Kidney tubule cell (primary cell): ENCODE data around the gene C1orf122.

ENCODE experiments used
- DNase-seq: peaks from one replicate; pipeline ENCODE4 v3.0.0-alpha.2; 2018; ENCODE audit warnings: low spot score

Gene C1orf122

DNA sequence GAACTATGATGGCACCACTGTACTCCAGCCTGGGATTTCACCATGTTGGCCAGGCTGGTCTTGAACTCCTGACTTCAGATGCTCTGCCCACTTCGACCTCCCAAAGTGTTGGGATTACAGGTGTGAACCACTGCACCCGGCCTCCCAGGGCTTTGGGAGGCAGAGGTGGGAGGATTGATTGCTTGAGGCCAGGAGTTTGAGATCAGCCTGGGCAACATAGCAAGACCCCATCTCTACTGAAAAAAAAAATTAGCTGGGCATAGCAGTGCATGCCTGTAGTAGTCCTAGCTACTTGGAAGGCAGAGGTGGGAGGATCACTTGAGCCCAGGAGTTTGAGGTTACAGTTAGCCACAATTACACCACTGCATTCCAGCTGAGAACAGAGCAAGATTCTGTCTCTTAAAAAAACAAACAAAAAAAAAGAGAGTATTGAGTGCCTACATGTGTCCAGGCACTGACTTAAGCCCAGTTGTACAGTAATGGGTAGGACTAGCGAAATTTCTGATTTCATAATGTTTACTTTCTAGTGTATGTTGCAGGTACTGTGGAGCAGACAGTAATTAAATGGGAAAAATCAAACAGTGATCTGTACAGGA lies 9.7 kb upstream of the C1orf122 start:
- peak; percentile 13 for DNase-seq

GRCh38 chr1:37802439-37802838 lies 5.2 kb upstream of the C1orf122 start:
- DNase-seq, result no peak

GRCh38 chr1:37807220-37807554 lies 403 bp upstream of the C1orf122 start:
- DNase-seq, result no peak

- peak; percentile 79 for DNase-seq
Measured at GRCh38 chr1:37808369-37809319, 1.1 kb downstream of the C1orf122 start.

DNA sequence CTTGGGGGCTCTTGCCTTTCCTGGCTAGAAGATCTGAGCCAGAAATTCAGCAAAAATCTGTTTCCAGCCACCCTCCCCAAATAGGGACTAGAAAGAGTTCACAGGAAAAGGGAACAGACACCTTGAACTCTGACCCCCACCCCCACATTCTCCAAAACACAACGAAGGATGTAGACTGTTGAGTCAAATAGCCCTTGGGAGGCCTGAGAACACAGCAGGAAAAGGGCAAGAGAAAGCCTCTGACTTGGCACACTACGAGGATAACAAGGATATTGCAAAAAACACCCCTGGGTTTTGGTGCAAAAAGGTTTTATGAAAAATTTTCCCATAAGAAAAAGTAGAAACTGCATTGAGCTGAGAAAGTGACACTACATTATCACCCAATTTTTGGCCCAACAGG lies 2.4 kb downstream of the C1orf122 start:
- DNase-seq, result no peak

- peak; percentile 70 for DNase-seq
Measured at GRCh38 chr1:37811027-37811655, 3.6 kb downstream of the C1orf122 start.

DNA sequence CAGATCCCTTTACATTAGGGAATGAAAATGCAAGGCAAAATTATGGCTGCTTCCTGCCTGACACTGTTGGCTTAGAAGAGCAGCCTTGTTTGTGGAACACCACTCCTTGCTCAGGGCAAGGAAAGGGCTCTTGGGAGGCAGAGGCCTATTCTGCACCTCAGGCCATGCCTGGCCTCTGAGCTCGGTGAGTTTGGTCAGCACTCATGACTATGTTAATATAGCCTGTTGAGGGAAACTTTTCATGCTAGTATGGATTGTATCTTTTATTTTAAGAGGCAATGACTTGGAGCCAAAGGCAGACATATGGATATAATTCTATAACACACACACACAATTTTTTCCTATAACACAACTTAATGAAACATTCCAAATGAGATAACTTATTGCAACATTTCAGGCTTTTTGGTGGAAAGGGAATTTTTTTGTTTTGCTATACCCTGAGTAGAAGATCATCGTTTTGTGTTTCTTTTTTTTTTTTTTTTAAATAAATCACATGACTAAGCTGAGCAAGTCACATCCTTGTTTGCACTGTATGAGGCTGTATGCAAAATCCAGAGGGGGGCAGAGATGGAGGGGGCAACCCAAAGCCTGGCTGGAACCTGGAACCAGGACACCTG lies 6.0 kb downstream of the C1orf122 start:
- DNase-seq, result no peak

DNA sequence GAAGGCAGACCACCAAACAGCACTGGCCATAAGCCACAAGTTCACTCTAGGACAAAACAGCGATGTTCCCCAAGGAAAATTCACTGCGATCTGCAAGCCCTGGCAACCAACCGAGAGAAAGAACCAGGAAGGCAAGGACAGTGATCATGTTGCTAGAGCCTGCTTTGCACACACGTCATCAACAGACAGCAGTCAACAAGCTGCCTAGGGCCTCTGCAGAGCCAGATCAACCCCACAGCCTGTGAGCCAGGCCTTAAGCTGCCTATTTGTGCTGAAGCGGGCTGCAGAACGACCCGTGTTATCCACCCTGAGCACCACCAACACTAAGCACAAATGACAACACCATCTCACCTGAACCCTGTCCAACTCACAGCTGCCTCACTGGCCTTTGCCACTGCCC lies 6.7 kb downstream of the C1orf122 start:
- no peak for DNase-seq

DNA sequence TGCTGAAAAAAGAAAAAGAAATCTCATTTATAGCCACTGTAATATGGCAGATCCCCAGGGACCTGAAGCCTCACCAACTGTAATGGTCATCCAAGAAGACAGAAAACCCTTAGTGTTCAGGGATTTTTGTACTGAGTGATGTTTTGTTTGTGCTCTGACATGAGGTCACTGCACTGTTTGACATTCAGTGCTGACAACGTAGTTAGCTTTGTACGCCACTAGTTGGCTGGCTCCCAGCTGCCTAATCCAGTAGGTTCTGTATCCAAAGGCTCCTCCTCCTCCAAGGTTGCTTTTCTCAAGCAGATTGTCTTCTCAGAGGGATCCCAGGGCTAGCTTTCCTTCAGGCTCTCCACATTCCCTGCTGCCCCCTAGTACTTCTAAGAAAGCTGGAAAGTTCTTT lies 9.9 kb downstream of the C1orf122 start:
- no peak for DNase-seq

- no peak for DNase-seq
Measured at GRCh38 chr1:37821481-37821880, 13.9 kb downstream of the C1orf122 start.

- DNase-seq, result peak; percentile 26
Measured at GRCh38 chr1:37822906-37823815, 15.6 kb downstream of the C1orf122 start.

- DNase-seq, result no peak
Measured at GRCh38 chr1:37824001-37824400, 16.4 kb downstream of the C1orf122 start.

- peak; percentile 53 for DNase-seq
Measured at GRCh38 chr1:37825506-37825905, 17.9 kb downstream of the C1orf122 start.

- DNase-seq, result no peak
Measured at GRCh38 chr1:37828410-37829074, 21.0 kb downstream of the C1orf122 start.

- DNase-seq, result no peak
Measured at GRCh38 chr1:37831109-37831508, 23.5 kb downstream of the C1orf122 start.

DNA sequence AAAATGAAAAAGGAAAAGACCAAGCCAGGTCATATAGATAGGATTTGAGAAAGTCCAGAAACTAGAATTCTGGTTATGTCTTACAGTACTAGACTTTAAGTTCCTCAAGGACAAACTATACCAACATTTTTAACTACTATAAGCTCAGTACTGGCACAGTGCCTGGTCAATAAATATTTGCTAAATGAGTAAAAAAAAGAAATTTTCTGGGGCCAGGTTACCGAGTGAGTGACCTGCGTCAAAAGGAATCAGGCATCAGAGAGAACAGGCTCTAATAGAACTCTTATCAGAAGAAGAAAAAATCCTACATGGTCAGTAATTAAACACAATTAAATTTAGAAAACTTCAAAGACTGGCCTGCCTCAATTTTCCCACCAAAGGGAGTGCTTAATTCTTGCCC lies 24.2 kb downstream of the C1orf122 start:
- DNase-seq, result no peak

DNA sequence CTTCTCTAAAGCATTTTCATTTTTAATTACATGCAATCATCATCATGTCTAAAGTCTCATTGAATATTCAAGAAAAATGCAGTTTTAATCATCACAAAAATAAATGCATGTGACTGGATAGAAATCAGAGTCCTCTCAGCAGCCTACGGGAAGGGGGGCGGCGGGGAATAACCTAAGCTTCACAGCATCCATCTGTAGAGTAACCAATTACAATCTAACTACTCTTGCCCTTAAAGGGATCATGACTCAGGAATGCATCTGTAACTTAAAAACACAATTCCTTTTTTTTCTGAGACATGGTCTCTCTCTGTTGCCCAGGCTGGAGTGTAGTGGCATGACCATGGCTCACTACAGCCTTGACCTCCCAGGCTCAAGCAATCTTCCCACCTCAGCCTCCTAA lies 29.2 kb downstream of the C1orf122 start:
- DNase-seq, result no peak

- no peak for DNase-seq
Measured at GRCh38 chr1:37839676-37840075, 32.1 kb downstream of the C1orf122 start.

GRCh38 chr1:37840711-37841110 lies 33.1 kb downstream of the C1orf122 start:
- no peak for DNase-seq

DNA sequence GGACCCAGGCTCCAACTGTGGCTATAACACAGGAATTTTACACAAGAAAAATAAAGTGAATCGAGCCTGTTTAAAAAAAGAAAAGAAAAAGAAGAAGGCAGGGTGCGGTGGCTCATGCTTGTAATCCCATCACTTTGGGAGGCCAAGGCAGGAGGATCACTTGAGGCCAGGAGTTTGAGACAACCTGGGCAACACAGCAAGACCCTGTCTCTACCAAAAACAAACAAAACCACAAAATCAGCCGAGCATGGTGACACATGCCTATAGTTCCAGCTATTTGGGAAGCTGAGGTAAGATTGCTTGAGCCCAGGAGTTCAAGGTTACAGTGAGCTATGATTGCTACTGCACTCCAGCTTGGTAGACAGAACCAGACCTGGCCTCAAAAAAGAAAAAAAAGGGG lies 34.1 kb downstream of the C1orf122 start:
- no peak for DNase-seq

DNA sequence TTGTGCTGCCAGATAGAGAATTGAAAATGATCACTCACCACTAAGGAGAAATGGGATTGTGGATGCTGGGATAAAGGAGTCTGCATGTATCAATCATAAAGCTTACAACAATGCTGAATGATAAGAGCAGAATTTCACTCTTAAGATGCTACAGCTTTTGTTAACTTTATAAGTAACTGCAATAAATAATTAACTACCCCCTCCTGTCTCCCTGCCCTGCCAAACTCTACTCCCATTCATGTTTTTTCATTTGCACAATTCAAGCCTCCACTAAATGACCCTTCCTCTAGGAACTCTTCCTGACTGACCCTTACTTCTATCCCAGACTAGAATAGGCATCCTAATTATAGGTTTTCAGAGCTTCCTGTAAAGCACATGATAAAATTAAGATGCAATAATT lies 36.9 kb downstream of the C1orf122 start:
- peak; percentile 42 for DNase-seq
